ENCODE data around the gene SH3BP5L. TPM values are rescaled to one million over a fixed set of nuclear protein-coding genes. Genes with fewer than 3 reads are reported as not detected.
A peak's percentile ranks its signal among the peaks of the same experiment; 100 is the strongest.

SH3BP5L gene
- total RNA-seq, 4 donors from 2014 or later: 25.2 to 32.0 (median 30.0) TPM

GRCh38 chr1:248851390-248851789, 25.7 kb upstream of the SH3BP5L start:
- WGBS, 2 donors: 88 to 96% methylated on average over 2 of the region's 2 CpGs
- TF ChIP-seq POLR2A (IDR thresholded peaks at IDR 0.05): no peak
- TF ChIP-seq CTCF (IDR thresholded peaks at IDR 0.05): no peak
- no peak overlapping the region for H3K4me3 ChIP-seq (replicated peaks in 1 of 3)
- no peak for DNase-seq
- H3K4me1 ChIP-seq: no peaks in the 10 kb centered on the region
- H3K27ac ChIP-seq: no peak overlapping the region
- H3K36me3 ChIP-seq: peaks cover 31 to 34% of the 10 kb centered on the region in 2 donors
- H3K9me3 ChIP-seq: no peaks in the 10 kb centered on the region
- H3K27me3 ChIP-seq: no peaks in the 10 kb centered on the region
- intact Hi-C loops (cut with DNase I): no loop called here

GRCh38 chr1:248850536-248851251, 25.0 kb upstream of the SH3BP5L start:
- DNase-seq: no peak
- H3K9me3 ChIP-seq: no peaks in the 10 kb centered on the region
- intact Hi-C loops (cut with DNase I): no loop called here
- peaks cover 38% of the 10 kb centered on the region in 2 donors for H3K36me3 ChIP-seq
- 87 to 93% methylated on average over 10 of the region's 10 CpGs for WGBS, 2 donors
- no peak overlapping the region for H3K4me3 ChIP-seq (replicated peaks in 1 of 3)
- H3K4me1 ChIP-seq: no peaks in the 10 kb centered on the region
- no peaks in the 10 kb centered on the region for H3K27me3 ChIP-seq
- TF ChIP-seq POLR2A (IDR thresholded peaks at IDR 0.05): no peak
- no peak for TF ChIP-seq CTCF (IDR thresholded peaks at IDR 0.05)
- H3K27ac ChIP-seq: no peak overlapping the region

- WGBS, 2 donors: 84 to 94% methylated on average over 3 to 9 of the region's 9 CpGs
- peaks cover 42 to 44% of the 10 kb centered on the region in 2 donors for H3K36me3 ChIP-seq
- TF ChIP-seq CTCF (IDR thresholded peaks at IDR 0.05): no peak
- no peak for TF ChIP-seq POLR2A (IDR thresholded peaks at IDR 0.05)
- no peaks in the 10 kb centered on the region for H3K4me1 ChIP-seq
- H3K27ac ChIP-seq: no peak overlapping the region
- intact Hi-C loops (cut with DNase I): no loop called here
- H3K4me3 ChIP-seq (replicated peaks in 1 of 3): no peak overlapping the region
- H3K9me3 ChIP-seq: no peaks in the 10 kb centered on the region
- no peaks in the 10 kb centered on the region for H3K27me3 ChIP-seq
- DNase-seq: no peak
Observed at GRCh38 chr1:248850124-248850523, 24.4 kb upstream of the SH3BP5L start.

- Histone ChIP-seq H3K27me3 (no peaks in the 10 kb centered on the region), H3K4me1 (no peaks in the 10 kb centered on the region), H3K36me3 (peaks cover 47 to 49% of the 10 kb centered on the region in 2 donors), H3K9me3 (no peaks in the 10 kb centered on the region), H3K4me3 (replicated peaks in 1 of 3) (no peak overlapping the region), H3K27ac (no peak overlapping the region)
- intact Hi-C loops (cut with DNase I): no loop called here
- no peak for TF ChIP-seq POLR2A (IDR thresholded peaks at IDR 0.05)
- TF ChIP-seq CTCF (IDR thresholded peaks at IDR 0.05): no peak
- DNase-seq: no peak
- WGBS, 2 donors: 94 to 97% methylated on average over 3 of the region's 3 CpGs
Observed at GRCh38 chr1:248849637-248850036, 23.9 kb upstream of the SH3BP5L start.

GRCh38 chr1:248849152-248849551, 23.4 kb upstream of the SH3BP5L start:
- DNase-seq: peak; percentile 34 to 36
- WGBS, 2 donors: 72 to 83% methylated on average over 3 of the region's 3 CpGs
- TF ChIP-seq POLR2A (IDR thresholded peaks at IDR 0.05) (no peak), CTCF (IDR thresholded peaks at IDR 0.05) (no peak)
- Histone ChIP-seq H3K27me3 (no peaks in the 10 kb centered on the region), H3K4me3 (replicated peaks in 1 of 3) (no peak overlapping the region), H3K27ac (no peak overlapping the region), H3K9me3 (no peaks in the 10 kb centered on the region), H3K36me3 (peaks cover 50 to 51% of the 10 kb centered on the region in 2 donors), H3K4me1 (no peaks in the 10 kb centered on the region)
- intact Hi-C loops (cut with DNase I): no loop called here
